ENCODE data around the gene LMF1. TPM values are rescaled to one million over a fixed set of nuclear protein-coding genes. Genes with fewer than 3 reads are reported as not detected.
"Not testable (repeated sequence)": the region's sequence is repeated elsewhere in the genome, so short reads cannot be mapped to it uniquely, and the experiment has no call there.

The LMF1 gene
- total RNA-seq, 2 experiments from 2014 or later, result 17.0 to 31.4 TPM

DNA sequence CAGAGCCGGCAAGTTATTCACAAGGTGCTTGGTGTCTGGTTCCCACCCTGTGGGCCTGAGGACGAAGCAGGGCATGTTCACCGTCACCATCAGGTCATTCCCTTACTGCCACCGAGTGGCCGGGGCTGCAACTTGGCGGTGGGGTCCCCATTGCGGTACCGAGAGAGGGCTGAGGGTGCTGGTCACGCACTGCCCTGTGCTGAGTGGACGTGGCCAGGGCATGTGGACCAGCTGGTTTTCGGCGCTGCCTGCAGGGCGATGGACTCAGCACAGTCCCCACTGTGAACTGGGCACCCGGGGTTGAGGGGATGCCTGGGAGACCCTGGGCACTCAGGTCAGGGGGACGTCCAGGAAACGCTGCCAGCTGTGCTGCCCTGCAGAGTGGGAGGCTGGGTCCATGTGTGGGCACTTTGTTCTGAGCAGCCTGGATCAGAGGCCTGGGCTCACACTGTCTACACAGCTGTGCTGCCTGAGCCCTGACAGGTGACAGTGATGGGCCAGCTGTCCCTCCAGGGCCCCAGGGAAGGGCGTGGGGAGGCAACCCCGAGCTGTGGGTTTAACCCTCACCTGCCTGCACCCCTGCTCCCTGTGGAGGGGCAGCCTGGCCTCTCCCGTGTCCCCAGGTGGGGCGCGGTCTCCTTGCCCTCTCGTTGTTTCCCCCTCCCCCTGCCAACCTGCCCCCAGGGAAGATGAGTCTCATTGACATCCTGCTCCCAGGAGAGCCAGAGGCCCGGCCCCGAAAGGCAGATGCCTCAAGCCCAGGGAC lies 131.0 kb downstream of the LMF1 start:
- no TSS peak for BruUV-seq (replicated peaks)
- Histone ChIP-seq H3K9me2 (ENCODE audit: insufficient read depth, low read length) (no peaks in the 10 kb centered on the region), H3K79me2 (ENCODE audit: insufficient read depth, low read depth, low read length) (no peaks in the 10 kb centered on the region), H2AFZ (ENCODE audit: low read length) (no peak overlapping the region), H4K20me1 (ENCODE audit: insufficient read depth, low read length) (no peaks in the 10 kb centered on the region), H3K27ac (ENCODE audit: low read depth, low read length, poor library complexity, severe bottlenecking) (no peak overlapping the region), H3K4me3 (ENCODE audit: low read depth, low read length, poor library complexity, severe bottlenecking) (no peak overlapping the region), H3K4me1 (ENCODE audit: insufficient read depth, low read length, poor library complexity, severe bottlenecking) (no peaks in the 10 kb centered on the region), H3K4me2 (ENCODE audit: low read length) (no peak overlapping the region), H3K36me3 (ENCODE audit: insufficient read depth, low read length) (no peaks in the 10 kb centered on the region), H3K9me3 (ENCODE audit: low read length) (peaks cover 8% of the 10 kb centered on the region)
- intact Hi-C loops (cut with micrococcal nuclease; ENCODE audit: unreplicated experiment), result no loop called here
- no peak for TF ChIP-seq EZH2phosphoT487 (IDR thresholded peaks at IDR 0.05; ENCODE audit: borderline replicate concordance, low read depth, low read length)
- TF ChIP-seq, protein P1, sequence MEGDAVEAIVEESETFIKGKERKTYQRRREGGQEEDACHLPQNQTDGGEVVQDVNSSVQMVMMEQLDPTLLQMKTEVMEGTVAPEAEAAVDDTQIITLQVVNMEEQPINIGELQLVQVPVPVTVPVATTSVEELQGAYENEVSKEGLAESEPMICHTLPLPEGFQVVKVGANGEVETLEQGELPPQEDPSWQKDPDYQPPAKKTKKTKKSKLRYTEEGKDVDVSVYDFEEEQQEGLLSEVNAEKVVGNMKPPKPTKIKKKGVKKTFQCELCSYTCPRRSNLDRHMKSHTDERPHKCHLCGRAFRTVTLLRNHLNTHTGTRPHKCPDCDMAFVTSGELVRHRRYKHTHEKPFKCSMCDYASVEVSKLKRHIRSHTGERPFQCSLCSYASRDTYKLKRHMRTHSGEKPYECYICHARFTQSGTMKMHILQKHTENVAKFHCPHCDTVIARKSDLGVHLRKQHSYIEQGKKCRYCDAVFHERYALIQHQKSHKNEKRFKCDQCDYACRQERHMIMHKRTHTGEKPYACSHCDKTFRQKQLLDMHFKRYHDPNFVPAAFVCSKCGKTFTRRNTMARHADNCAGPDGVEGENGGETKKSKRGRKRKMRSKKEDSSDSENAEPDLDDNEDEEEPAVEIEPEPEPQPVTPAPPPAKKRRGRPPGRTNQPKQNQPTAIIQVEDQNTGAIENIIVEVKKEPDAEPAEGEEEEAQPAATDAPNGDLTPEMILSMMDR (conservative IDR thresholded peaks at IDR 0.05; ENCODE audit: low read length), result no peak
- ChIA-PET POLR2A (no interaction called here), CTCF (ENCODE audit: unreplicated experiment) (no interaction called here)
- no peak for DNase-seq (ENCODE audit: low spot score)

DNA sequence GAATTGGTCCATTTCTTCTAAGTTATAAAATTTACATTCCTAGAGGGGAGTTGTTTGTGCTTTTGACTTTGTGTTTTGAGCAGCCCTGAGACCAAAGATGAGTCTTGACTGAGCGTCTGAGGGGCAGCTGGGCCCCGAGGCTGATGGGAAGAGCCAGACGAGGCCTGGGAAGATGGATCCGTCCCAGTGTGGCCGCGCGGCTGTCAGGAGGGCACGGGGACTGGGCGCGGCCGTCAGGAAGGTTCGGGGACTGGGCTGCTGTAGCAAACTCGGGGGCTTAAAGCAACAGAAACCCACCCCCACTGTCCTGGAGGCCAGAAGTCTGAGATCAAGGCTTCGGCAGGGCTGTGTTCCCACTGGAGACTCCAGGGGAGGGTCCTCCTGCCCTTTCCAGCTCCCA lies 132.0 kb downstream of the LMF1 start:
- Histone ChIP-seq H3K4me3 (ENCODE audit: low read depth, low read length, poor library complexity, severe bottlenecking) (no peak overlapping the region), H3K4me2 (ENCODE audit: low read length) (no peak overlapping the region), H3K79me2 (ENCODE audit: insufficient read depth, low read depth, low read length) (no peaks in the 10 kb centered on the region), H3K27ac (ENCODE audit: low read depth, low read length, poor library complexity, severe bottlenecking) (no peak overlapping the region), H3K36me3 (ENCODE audit: insufficient read depth, low read length) (no peaks in the 10 kb centered on the region), H3K4me1 (ENCODE audit: insufficient read depth, low read length, poor library complexity, severe bottlenecking) (no peaks in the 10 kb centered on the region), H4K20me1 (ENCODE audit: insufficient read depth, low read length) (no peaks in the 10 kb centered on the region), H2AFZ (ENCODE audit: low read length) (no peak overlapping the region), H3K9me3 (ENCODE audit: low read length) (peaks cover 8% of the 10 kb centered on the region), H3K9me2 (ENCODE audit: insufficient read depth, low read length) (no peaks in the 10 kb centered on the region)
- ChIA-PET POLR2A (no interaction called here), CTCF (ENCODE audit: unreplicated experiment) (no interaction called here)
- BruUV-seq (replicated peaks), result no TSS peak
- no peak for TF ChIP-seq EZH2phosphoT487 (IDR thresholded peaks at IDR 0.05; ENCODE audit: borderline replicate concordance, low read depth, low read length)
- TF ChIP-seq, protein P1 (conservative IDR thresholded peaks at IDR 0.05; ENCODE audit: low read length), result no peak
- DNase-seq (ENCODE audit: low spot score), result no peak
- intact Hi-C loops (cut with micrococcal nuclease; ENCODE audit: unreplicated experiment), result no loop called here

DNA sequence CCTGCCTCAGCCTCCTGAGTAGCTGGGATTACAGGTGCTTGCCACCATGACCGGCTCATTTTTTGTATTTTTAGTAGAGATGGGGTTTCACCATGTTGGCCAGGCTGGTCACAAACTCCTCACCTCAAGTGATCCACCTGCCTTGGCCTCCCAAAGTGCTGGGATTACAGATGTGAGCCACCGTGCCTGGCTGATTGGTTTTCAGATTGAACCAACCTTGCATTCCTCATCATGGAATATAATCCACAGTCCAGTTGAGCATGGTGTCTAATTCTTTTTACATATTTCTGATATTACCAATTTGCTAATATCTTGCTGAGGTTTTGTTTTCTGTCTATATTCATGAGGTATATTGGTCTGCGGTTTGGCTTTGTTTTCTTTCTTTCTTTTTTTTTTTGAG lies 134.0 kb downstream of the LMF1 start:
- intact Hi-C loops (cut with micrococcal nuclease; ENCODE audit: unreplicated experiment); CTCF ChIA-PET (ENCODE audit: unreplicated experiment); DNase-seq (ENCODE audit: low spot score): not testable (repeated sequence)

More for the DNA sequence above, 134.0 kb downstream of the LMF1 start:
- H3K9me2 ChIP-seq (ENCODE audit: insufficient read depth, low read length); POLR2A ChIA-PET; H3K36me3 ChIP-seq (ENCODE audit: insufficient read depth, low read length); H3K4me3 ChIP-seq (ENCODE audit: low read depth, low read length, poor library complexity, severe bottlenecking); H3K9me3 ChIP-seq (ENCODE audit: low read length); H2AFZ ChIP-seq (ENCODE audit: low read length); H3K4me2 ChIP-seq (ENCODE audit: low read length); H3K27ac ChIP-seq (ENCODE audit: low read depth, low read length, poor library complexity, severe bottlenecking); BruUV-seq (replicated peaks); H3K4me1 ChIP-seq (ENCODE audit: insufficient read depth, low read length, poor library complexity, severe bottlenecking); H4K20me1 ChIP-seq (ENCODE audit: insufficient read depth, low read length); H3K79me2 ChIP-seq (ENCODE audit: insufficient read depth, low read depth, low read length): not testable (repeated sequence)

Data from OCI-LY7 (cell line).